8988T (cell line): ENCODE measurements around the gene GLP2R.
"Not testable (repeated sequence)": the region's sequence is repeated elsewhere in the genome, so short reads cannot be mapped to it uniquely, and the experiment has no call there.

Source experiments
- DNase-seq: peaks from one replicate; pipeline ENCODE4 v3.0.0; 2011

The GLP2R gene, protein sequence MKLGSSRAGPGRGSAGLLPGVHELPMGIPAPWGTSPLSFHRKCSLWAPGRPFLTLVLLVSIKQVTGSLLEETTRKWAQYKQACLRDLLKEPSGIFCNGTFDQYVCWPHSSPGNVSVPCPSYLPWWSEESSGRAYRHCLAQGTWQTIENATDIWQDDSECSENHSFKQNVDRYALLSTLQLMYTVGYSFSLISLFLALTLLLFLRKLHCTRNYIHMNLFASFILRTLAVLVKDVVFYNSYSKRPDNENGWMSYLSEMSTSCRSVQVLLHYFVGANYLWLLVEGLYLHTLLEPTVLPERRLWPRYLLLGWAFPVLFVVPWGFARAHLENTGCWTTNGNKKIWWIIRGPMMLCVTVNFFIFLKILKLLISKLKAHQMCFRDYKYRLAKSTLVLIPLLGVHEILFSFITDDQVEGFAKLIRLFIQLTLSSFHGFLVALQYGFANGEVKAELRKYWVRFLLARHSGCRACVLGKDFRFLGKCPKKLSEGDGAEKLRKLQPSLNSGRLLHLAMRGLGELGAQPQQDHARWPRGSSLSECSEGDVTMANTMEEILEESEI

DNA sequence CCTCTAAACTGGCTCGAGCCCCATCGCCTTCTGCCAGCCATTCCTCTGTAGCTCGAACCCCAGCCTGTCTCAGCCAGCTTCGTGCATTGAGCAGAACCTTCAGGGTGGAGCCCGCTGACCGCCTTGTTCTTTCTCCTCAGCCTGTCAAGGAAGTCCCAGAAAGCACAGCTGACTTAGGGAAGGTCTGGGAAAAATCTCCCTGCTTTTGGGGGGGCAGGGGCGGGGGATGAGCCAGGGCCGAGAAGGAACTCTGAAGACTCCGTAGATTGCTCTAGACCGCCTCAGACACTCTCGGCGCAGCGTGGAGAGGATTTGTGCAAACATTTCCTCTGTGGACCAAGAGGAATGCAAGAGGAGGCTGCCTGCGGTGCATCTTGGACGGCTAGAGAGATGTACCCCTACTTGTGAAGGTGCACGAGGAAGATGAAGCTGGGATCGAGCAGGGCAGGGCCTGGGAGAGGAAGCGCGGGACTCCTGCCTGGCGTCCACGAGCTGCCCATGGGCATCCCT, at the start of gene GLP2R:
Gene GLP2R (plus strand): TSS at position 284 of the 510 bp plus-strand sequence. CDS start 140 bp downstream, at position 424.
- DNase-seq = no peak

- no peak for DNase-seq
These were observed 48.8 kb upstream of the GLP2R start for GRCh38 chr17:9776911-9777310.

- no peak for DNase-seq
These were observed 45.2 kb upstream of the GLP2R start for GRCh38 chr17:9780552-9780951.

- no peak for DNase-seq
These were observed 42.7 kb upstream of the GLP2R start for GRCh38 chr17:9783050-9783449.

- not testable (repeated sequence) for DNase-seq
These were observed 42.3 kb upstream of the GLP2R start for GRCh38 chr17:9783465-9783864.

DNA sequence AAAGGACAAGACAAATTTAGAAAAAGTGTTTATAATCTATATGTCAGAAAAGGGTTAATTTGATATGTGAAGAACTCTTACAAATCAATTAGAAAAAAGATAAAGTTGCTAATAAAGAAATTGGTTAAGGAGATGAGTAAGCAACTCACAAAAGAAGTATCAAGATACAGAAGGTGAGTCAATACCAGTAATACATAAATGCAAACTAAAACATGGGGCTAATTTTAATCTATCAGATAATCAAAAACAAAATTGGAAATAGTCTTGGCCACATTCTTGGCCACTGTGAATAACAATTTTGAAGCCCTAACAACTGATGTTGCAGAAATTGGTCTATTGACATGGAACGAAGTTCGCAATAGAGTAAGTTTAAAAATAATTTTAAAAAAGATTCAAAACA, 41.2 kb upstream of the GLP2R start:
- no peak for DNase-seq

GRCh38 chr17:9788601-9789000, 37.1 kb upstream of the GLP2R start:
- no peak for DNase-seq

GRCh38 chr17:9790316-9790715, 35.4 kb upstream of the GLP2R start:
- DNase-seq = no peak

- no peak for DNase-seq
These were observed 34.5 kb upstream of the GLP2R start, which contains the start of gene DHRS7C for GRCh38 chr17:9790889-9791876. Gene DHRS7C, minus strand, starts transcription at chr17:9791592. Its CDS starts 308 bp downstream, at chr17:9791284.

DNA sequence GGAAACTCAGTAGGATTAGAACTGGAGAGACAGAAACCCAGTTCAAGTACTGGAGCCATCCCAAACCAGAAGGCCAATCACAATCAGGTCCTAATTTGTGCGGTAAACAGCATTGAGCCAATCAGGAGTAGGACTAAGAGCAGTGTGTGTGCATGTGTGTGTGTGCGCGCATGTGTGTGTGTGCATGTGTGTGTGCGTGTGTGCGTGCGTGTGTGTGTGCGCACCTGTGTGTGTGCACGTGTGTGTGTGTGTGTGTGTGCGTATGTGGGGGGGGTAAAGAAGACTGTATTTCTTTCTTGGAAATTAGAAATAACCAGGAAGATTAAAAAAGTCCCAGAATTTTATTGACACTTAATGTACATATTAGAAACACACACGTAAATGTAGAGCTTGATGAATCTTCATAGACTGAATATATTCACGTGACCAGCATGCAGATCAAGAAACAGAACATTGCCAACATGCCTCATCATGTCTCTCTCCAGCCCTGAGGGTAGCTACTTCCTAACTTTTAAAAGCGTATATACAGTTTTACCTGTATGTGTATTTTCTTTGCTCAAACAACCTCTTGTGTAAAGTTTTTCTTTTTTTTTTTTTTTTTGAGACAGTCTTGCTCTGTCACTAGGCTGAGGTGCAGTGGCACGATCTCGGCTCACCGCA, 33.4 kb upstream of the GLP2R start:
- no peak for DNase-seq

- DNase-seq = no peak
These were observed 27.7 kb upstream of the GLP2R start for GRCh38 chr17:9798008-9798407.

- DNase-seq = no peak
These were observed 27.0 kb upstream of the GLP2R start for GRCh38 chr17:9798724-9799123.

DNA sequence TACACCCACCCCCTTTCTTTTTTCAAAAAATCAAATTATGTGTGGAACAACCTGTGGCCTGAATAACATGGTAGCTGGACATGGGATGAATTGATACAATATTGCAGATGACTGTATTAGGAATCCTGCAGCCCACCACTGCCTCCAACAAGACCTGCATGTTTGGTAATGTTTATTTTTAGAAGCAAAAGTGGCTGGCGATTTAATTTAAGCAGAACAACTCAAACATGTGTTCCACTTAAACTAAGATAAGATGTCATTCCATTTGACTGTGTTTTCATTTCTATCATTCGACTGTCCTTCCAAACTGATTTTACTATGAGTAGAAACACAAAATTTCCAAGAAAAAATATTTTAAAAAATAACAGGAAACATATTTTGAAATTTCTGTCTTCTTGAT, 24.2 kb upstream of the GLP2R start:
- no peak for DNase-seq

DNA sequence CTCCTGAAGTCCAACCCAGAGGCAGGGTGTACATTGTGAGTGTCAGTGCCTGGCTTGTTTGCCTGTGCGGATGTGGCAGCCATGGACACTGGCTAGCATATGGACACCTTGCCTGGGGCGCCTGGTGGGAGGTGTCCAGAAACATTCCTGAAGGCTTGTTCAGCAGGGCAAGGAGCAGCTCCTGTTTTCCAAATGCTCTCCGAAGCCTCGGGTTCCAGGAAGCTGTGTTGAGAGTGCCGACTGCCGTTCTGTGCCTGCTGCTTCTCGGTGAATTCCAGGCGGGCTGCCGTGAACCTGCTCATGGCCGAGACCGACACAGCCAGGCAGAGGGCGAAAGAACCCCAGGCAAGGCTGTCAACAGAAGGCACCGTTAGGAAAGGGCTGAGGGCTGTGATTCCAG, 23.4 kb upstream of the GLP2R start:
- DNase-seq = no peak

DNA sequence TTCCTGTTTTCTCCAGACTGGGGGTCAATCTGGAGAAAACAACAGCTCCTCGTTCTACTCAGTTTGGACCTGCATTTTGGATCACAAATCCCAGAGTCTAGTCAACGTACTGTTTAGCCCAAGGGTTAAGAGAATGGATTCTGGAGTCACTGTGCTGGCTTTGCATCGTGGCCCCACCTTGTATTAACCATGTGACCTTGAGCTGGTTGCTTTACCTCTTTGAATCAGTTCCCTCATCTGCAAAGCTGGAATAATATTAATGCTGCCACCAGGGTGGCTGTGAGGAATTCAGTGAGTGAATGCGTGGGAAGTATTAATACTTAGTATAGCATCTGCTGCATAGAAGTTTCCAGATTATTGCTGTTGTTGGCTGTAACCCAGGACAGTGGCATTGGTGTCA, 23.0 kb upstream of the GLP2R start:
- no peak for DNase-seq

DNA sequence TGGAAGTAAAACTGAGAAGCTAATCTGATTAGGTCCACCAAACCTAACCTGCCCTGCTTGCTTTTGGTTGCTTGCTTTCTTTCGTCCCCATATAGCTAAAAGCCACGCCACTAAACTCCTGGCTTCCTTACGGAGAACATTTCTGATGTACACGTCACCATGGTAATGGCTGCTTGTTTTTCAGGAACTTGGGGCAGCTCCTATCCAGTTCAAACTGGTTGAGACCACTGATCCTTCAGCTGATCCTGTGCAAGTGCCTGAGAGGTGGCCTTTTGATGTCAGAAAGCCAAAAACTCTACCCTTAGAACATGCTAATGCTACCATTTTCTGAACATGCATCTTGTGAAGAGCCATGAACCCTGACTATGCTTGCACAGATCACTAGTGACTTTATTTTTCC, 20.0 kb upstream of the GLP2R start:
- DNase-seq = no peak

DNA sequence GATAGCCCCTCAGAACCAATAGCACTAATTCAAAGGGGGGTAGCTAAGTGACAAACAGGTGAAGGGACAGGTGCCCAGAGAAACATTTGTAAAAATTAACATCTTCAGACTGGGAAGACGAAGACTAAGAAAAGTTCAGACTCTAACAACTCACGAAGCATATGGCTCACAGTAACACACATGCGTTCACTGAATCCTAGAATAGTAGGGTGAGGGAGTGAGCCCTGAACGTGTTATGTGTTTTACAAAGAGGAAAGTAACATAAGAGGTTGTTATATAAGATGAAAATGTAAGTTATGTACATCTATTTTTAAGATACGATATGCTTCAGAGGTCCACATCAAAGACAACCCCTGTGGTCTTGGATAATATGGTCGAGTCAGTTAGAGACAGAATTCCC, 19.0 kb upstream of the GLP2R start:
- DNase-seq = no peak

- DNase-seq = no peak
These were observed 16.3 kb upstream of the GLP2R start for GRCh38 chr17:9809409-9809808.

DNA sequence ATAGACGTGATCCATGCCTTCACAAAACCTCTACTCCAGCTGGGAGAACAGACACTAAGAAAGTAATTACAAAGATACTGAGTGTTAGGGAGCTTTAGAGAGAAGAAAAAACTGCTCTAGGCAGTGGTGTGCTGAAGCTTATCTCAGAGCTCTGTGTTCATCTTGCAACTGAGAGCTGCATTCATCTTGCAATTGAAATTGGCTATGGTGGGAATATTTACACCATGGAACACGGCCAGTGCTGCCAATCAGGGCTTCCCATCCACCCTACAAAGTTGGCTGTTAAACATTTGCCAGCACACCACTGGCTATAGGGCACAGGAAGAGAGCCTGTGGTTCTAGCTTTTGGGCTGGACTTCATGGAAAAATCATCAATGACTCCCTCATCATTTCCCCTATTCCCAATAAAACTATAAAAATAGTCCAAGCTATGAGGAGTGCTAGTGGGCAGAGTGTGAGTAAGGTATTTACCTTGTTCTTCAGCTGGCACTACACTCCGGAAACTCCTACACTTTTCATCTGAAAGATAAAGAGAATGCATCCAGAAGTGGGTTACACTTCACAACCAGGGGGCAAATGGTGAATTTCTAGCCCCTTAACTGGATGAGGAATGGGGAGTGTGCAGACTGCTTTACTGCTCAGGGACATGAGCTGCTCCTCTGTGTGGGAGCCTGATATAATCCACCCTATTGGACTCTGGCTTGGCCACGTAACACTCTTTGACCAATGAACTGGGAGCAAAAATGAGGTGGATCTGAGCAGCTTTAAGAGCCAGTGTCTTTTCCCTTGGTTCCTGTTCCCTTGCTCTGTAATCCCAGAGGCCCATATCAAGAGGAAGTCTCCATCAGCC, 15.4 kb upstream of the GLP2R start:
- DNase-seq = no peak

- DNase-seq = no peak
These were observed 14.6 kb upstream of the GLP2R start for GRCh38 chr17:9811086-9811485.

- DNase-seq = no peak
These were observed 14.2 kb upstream of the GLP2R start for GRCh38 chr17:9811537-9811936.

GRCh38 chr17:9813166-9813565, 12.6 kb upstream of the GLP2R start:
- DNase-seq = no peak
